ENCODE data around the gene SPINK13.
A peak's percentile ranks its signal among the peaks of the same experiment; 100 is the strongest.

GRCh38 chr5:148290271-148291195 lies 21.9 kb downstream of the SPINK13 start:
- TF ChIP-seq CTCF (IDR thresholded peaks at IDR 0.05; ENCODE audit: low read depth, low read length, poor library complexity, severe bottlenecking): peak; percentile 38
- no peak for TF ChIP-seq EZH2phosphoT487 (IDR thresholded peaks at IDR 0.05; ENCODE audit: borderline replicate concordance, low read length)
